ENCODE results near the gene SPON1.
"Not testable (repeated sequence)": the region's sequence is repeated elsewhere in the genome, so short reads cannot be mapped to it uniquely, and the experiment has no call there.

The SPON1 gene

GRCh38 chr11:13962562-13963168, at the start of gene SPON1:
SPON1 (plus strand) TSS chr11:13962723; CDS start chr11:13962905, 182 bp downstream.
- DNase-seq, result no peak

DNA sequence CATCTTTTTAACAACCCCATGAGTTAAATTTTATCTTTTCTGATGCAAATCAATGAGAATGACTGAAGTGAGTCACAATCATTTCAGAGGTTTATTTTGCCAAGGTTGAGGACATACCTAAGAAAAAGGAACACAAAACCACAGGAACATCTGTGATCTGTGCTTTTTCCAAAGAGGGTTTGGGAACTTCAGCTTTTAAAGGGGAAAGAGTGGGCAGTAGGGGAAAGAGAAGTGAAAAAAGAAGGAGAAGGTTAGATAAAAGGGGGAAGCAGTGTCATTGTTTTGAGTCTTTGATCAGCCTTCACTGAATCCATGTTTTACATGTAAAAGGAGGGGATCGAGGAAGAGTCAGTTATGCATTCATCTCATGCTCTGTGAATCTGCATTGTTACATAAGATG, 45.3 kb upstream of the SPON1 start:
- no peak for DNase-seq

DNA sequence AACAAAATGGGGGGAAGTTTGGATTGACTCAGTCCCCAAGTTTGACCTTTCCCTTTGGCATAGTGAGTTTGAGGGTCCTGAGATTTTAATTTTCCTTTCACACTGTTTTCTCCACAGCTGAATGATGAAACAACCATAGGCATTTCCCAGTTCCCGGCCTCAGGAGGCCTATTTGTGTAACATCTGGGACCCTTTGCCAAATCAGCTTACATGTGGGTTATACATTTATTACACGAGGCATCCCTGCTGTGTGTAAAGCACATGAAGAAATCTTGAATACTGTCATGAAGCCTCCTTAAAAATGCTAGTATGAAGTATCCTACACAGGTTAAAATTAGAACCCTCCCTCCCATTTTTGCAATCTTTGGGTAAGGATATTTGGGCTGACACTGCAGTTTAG, 44.6 kb upstream of the SPON1 start:
- DNase-seq, result no peak

DNA sequence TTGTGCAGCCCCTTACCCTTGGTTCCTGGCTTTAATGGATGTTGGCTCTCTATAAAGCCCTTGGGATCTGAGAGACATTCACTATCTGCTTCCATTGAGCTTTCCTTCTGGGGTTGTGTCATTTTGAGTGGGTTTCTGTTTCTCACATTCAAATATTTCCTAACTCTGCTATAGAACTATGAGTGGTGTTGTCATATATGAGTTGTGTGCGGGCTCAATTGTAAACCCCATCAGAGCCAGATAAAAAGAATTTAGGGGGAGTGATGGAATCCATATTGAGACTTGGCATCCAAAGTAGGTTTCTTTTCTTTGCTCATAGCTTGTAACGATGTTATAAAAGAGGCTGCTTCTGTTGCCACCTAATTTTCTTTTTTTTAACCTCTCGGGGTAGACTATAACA, 41.8 kb upstream of the SPON1 start:
- DNase-seq, result no peak

GRCh38 chr11:13921545-13921944, 41.0 kb upstream of the SPON1 start:
- DNase-seq, result no peak

GRCh38 chr11:13923182-13923581, 39.3 kb upstream of the SPON1 start:
- no peak for DNase-seq

- no peak for DNase-seq
Observed at GRCh38 chr11:13923716-13924650, 38.5 kb upstream of the SPON1 start.

DNA sequence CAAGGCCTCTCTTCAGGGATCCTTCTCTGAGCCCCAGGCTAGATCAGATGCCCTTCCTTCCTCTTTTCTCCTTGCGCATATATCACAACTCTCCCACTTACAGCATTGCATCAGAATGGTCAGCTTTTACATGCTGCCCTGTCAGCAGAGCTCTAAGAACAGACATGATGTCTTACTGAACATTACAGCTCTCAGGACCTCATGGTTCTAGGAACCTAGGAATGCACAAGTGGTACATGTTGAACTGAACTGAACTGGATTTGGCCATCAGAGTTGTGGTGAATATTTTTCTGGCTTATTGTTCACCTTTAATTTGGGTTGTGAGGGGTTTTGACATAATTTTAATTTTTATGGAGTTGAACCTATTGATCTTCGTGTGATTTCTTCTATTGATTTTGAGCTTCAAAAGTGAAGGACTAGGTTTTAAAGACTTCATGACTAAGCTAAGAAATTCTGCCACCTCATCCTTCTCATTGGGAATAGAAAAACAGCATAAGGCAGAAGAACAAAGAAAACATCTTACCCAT, 37.7 kb upstream of the SPON1 start:
- no peak for DNase-seq

DNA sequence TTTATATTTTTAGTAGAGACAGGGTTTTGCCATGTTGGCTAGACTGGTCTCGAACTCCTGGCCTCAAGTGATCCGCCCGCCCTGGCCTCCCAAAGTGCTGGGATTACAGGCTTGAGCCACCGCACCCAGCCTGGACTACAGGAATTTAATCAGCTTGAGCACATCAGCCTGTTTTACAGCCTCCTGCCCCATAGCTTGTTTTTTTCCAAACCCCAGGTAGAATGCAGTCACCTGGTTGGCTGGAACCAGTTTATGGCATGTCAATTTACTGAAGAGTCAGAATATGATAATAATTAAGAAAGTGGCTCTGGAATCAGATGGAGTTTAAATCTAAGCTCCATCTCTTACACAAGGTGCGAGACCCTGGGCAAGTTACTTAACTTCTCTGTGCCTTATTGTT, 36.2 kb upstream of the SPON1 start:
- DNase-seq, result not testable (repeated sequence)

DNA sequence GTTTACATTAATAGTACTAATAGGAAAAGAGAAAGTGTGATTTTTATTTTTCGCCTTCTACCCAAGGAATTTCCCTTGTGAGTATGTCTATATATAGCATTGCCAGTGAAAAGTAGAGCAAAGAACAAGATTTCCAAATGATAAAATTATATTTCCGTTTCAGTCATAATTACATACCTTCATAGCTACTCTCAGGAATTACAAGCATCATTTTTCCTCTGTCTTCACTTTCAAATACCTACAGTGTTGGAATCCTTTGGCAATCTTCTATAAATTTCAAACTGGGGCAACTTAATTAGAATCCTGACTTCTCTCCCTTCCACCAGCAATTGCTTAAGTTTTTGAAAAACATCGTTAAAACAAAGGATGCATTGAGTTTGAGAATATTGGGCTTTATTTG, 35.5 kb upstream of the SPON1 start:
- DNase-seq, result no peak

- no peak for DNase-seq
Observed at GRCh38 chr11:13927481-13927880, 35.0 kb upstream of the SPON1 start.

GRCh38 chr11:13928566-13929251, 33.8 kb upstream of the SPON1 start:
- no peak for DNase-seq

GRCh38 chr11:13929395-13929891, 33.1 kb upstream of the SPON1 start:
- no peak for DNase-seq

GRCh38 chr11:13931356-13931755, 31.2 kb upstream of the SPON1 start:
- no peak for DNase-seq

DNA sequence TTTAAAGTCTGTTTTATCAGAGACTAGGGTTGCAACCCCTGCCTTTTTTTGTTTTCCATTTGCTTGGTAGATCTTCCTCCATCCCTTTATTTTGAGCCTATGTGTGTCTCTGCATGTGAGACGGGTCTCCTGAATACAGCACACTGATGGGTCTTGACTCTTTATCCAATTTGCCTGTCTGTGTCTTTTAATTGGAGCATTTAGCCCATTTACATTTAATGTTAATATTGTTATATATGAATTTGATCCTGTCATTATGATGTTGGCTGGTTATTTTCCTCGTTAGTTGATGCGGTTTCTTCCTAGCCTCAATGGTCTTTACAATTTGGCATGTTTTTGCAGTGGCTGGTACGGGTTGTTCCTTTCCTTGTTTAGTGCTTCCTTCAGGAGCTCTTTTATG, 25.4 kb upstream of the SPON1 start:
- DNase-seq, result not testable (repeated sequence)

GRCh38 chr11:13938829-13939228, 23.7 kb upstream of the SPON1 start:
- DNase-seq, result not testable (repeated sequence)

DNA sequence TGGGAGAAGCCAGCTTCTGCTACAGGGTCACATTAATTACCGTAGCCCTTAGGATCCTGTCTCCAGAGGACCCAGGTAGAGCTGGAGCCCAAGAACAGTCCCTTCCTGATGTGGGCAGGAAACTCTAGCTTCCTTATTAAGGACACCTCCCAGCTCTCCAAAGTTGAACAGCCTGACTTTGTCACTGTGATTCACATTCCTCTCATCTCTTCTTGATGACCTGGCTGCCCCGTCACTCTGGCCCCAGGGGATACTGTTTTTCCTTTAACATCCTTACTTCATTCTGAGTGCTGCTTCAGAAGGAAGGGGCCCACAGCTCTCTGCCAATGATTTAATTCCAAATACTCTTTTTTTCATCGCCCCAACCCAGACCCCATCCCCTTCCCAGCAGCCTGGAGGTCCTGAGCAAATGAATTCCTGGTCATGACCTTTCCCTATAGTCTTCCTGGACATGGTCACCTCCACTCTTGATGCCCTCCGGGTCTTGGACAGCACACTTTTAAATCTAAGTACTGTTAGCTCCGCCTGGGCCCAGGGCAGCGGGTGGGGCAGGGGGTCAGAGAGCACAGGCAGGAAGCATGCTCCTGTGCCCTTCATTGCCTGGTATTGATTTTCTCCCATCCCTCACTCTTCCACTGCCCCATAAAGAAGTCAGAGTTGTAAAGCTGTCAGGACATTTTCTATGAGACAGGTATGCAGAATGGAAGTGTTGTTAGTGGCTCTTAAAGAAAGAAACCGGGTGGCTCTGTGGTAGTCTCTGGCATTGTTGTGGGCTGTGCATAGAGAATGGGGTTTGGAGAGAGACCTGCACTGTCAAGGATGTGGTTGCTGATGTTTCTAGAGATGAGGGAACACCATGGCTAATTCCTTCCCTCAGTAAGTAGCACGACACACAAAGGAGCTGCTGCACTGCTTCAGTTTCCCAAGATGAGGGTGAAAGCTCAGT, 22.3 kb upstream of the SPON1 start:
- no peak for DNase-seq

DNA sequence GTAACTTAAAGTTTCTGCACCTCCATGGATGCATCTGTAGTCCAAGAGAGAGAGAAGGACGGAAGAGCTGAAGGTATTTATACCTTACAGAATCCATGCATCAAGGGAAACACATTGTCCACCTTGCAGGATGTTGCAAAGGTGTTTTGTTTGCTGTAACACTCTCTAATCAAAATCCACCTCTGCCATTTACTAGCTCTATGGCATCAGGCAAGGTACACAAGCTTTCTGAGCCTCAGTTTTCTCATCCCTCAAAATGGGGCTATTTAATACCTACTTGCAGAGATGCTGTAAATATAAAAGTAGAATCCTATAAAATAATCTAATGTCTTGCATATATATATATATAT, 21.6 kb upstream of the SPON1 start:
- no peak for DNase-seq

DNA sequence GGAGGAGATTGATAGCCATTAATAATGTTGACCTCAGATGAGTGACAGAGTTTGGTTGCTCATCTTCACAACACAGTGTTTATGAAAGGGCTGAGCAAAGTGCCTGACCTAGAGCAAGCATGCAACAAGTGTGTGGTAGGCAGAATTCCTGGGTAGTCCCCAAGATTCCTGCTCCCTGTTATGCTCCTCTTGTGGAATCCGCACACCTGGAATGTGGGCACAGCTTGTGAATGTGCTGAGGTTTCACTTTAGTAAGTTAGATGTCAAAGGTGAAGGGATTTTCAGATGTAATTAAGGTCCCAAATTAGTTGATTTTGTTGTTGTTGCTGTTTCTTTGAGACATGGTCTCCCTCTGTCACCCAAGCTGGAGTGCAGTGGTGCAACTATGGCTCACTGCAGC, 20.7 kb upstream of the SPON1 start:
- DNase-seq, result no peak

GRCh38 chr11:13942378-13942777, 20.1 kb upstream of the SPON1 start:
- no peak for DNase-seq

DNA sequence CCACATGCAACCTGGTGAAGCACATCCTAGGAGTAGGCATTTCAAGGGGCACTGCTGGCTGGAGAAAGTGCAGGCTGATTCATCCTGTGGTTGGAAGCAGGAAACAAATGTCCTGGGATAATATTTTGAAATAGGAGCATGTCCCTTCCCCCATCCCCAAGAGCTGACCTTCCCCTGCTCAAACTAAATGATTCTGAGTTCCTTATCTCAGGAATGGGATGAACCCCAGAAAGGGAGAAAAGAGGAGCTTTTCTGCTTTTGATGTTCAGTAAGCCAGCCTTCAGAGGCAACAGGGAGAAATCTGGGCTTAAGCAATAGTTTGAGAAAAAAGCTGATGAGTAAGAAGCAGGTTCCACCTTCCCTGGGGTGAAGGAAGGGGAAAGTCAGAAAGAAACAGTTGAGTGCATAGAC, 19.5 kb upstream of the SPON1 start:
- DNase-seq, result no peak

GRCh38 chr11:13944016-13944415, 18.5 kb upstream of the SPON1 start:
- DNase-seq, result no peak
